Neural cell (in vitro differentiated cells): Measurements from ENCODE around the gene ZNF555. TPM values are rescaled to one million over a fixed set of nuclear protein-coding genes. Genes with fewer than 3 reads are reported as not detected.
"Not testable (repeated sequence)": the region's sequence is repeated elsewhere in the genome, so short reads cannot be mapped to it uniquely, and the experiment has no call there.

Experiments
- H2AFZ ChIP-seq: fragments of 200-600, 300-800 bp; sonication (generic), shearing (Covaris generic); 2 replicates; pipeline ENCODE4 v1.6.0; 2014; ENCODE audit warnings: low read depth, mild to moderate bottlenecking, antibody characterized with exemption, low read length, moderate library complexity
- H3F3A ChIP-seq: fragments of 200-600 bp; shearing (Covaris generic); 2 replicates; pipeline ENCODE4 v1.6.1; 2016; ENCODE audit warnings: mild to moderate bottlenecking, moderate library complexity, mixed read lengths, antibody characterized with exemption, low read length; ENCODE audit not compliant: insufficient read depth, poor library complexity, severe bottlenecking
- H3K27ac ChIP-seq: fragments of 200-600, 300-800 bp; sonication (generic), shearing (Covaris generic); 2 replicates; pipeline ENCODE4 v1.5.1; 2014; ENCODE audit warnings: mild to moderate bottlenecking, low read length, moderate library complexity
- H3K27me3 ChIP-seq: fragments of 300-800, 200-600 bp; sonication (generic), shearing (Covaris generic); 2 replicates; pipeline ENCODE4 v1.6.0; 2014; ENCODE audit warnings: mild to moderate bottlenecking, low read depth, low read length, moderate library complexity; ENCODE audit not compliant: insufficient read depth
- H3K36me3 ChIP-seq: fragments of 300-800, 200-600 bp; sonication (generic), shearing (Covaris generic); 2 replicates; pipeline ENCODE4 v1.5.1; 2014; ENCODE audit warnings: mild to moderate bottlenecking, antibody characterized with exemption, low read length, moderate library complexity; ENCODE audit not compliant: insufficient read depth
- H3K4me2 ChIP-seq: fragments of 300-800, 200-600 bp; sonication (generic), shearing (Covaris generic); 2 replicates; pipeline ENCODE4 v1.6.0; 2014; ENCODE audit warnings: mild to moderate bottlenecking, low read length
- H3K4me3 ChIP-seq: fragments of 300-800, 200-600 bp; sonication (generic), shearing (Covaris generic); 2 replicates; pipeline ENCODE4 v1.5.1; 2014; ENCODE audit warnings: mild to moderate bottlenecking, low read length, moderate library complexity
- H3K79me2 ChIP-seq: fragments of 200-600 bp; shearing (Covaris generic); replicated peaks from 2 replicates; pipeline ENCODE4 v1.6.0; 2014; ENCODE audit warnings: mild to moderate bottlenecking, low read length, moderate library complexity; ENCODE audit not compliant: insufficient read depth
- H3K9ac ChIP-seq: fragments of 300-800, 200-600 bp; sonication (generic), shearing (Covaris generic); 2 replicates; pipeline ENCODE4 v1.6.1; 2016; ENCODE audit warnings: mild to moderate bottlenecking, low read length, mixed read lengths
- H3K9me2 ChIP-seq: fragments of 200-600 bp; shearing (Covaris generic); 2 replicates; pipeline ENCODE4 v1.6.1; 2016; ENCODE audit warnings: mild to moderate bottlenecking, low read length, mixed read lengths; ENCODE audit not compliant: insufficient read depth
- H3K9me3 ChIP-seq: fragments of 200-600, 300-800 bp; sonication (generic), shearing (Covaris generic); 2 replicates; pipeline ENCODE4 v1.6.1; 2016; ENCODE audit warnings: mild to moderate bottlenecking, mixed run types, low read length, moderate library complexity, mixed read lengths
- H4K20me1 ChIP-seq: fragments of 200-600 bp; shearing (Covaris generic); 2 replicates; pipeline ENCODE4 v1.6.1; 2016; ENCODE audit warnings: mild to moderate bottlenecking, mixed run types; ENCODE audit not compliant: insufficient read depth
- CTCF ChIP-seq: fragments of 450-650 bp; IDR thresholded peaks from 2 replicates; pipeline ENCODE4 v1.5.1; 2014; ENCODE audit warnings: antibody characterized with exemption, mild to moderate bottlenecking, moderate library complexity; ENCODE audit not compliant: poor library complexity, severe bottlenecking
- EP300 ChIP-seq: fragments of 450-650 bp; conservative IDR thresholded peaks from 2 replicates; pipeline ENCODE4 v1.6.1; 2014; ENCODE audit warnings: antibody characterized with exemption, mild to moderate bottlenecking, moderate library complexity; ENCODE audit not compliant: poor library complexity, severe bottlenecking
- EZH2 ChIP-seq: fragments of 200-600, 300-800 bp; shearing (Covaris generic), sonication (generic); IDR thresholded peaks from 2 replicates; pipeline ENCODE4 v1.6.1; 2014; ENCODE audit warnings: antibody characterized with exemption, low read length, borderline replicate concordance, mild to moderate bottlenecking; ENCODE audit not compliant: insufficient read depth, poor library complexity, severe bottlenecking
- MXI1 ChIP-seq: fragments of 450-650 bp; conservative IDR thresholded peaks from 2 replicates; pipeline ENCODE4 v1.6.1; 2014; ENCODE audit warnings: antibody characterized with exemption, mild to moderate bottlenecking; ENCODE audit not compliant: poor library complexity, severe bottlenecking
- POLR2AphosphoS5 ChIP-seq: IDR thresholded peaks from 2 replicates; pipeline ENCODE4 v1.6.1; 2012
- RAD21 ChIP-seq: fragments of 450-650 bp; conservative IDR thresholded peaks from 2 replicates; pipeline ENCODE4 v1.6.1; 2014; ENCODE audit warnings: antibody characterized with exemption, mild to moderate bottlenecking, moderate library complexity
- REST ChIP-seq: IDR thresholded peaks from 2 replicates; pipeline ENCODE4 v1.6.1; 2012; ENCODE audit warnings: borderline replicate concordance
- SMC3 ChIP-seq: fragments of 450-650 bp; conservative IDR thresholded peaks from 2 replicates; pipeline ENCODE4 v1.6.1; 2014; ENCODE audit warnings: antibody characterized with exemption, mild to moderate bottlenecking, moderate library complexity; ENCODE audit not compliant: poor library complexity
- TAF1 ChIP-seq: IDR thresholded peaks from 2 replicates; pipeline ENCODE4 v1.6.1; 2012; ENCODE audit warnings: low read depth
- polyA plus RNA-seq: library from polyadenylated mRNA; depleted of rRNA; stranded (reverse); fragments of >200 nt; gene quantifications from 2 replicates; pipeline ENCODE4 v1.2.3, GENCODE V29; 2014

The ZNF555 gene
- polyA plus RNA-seq, 1 donor from 2014 or later = 6.5 TPM

GRCh38 chr19:2888731-2889224, 47.5 kb downstream of the ZNF555 start:
- no peak overlapping the region for H3K4me2 ChIP-seq
- no peak overlapping the region for H3K4me3 ChIP-seq
- H3K27ac ChIP-seq = no peak overlapping the region
- H2AFZ ChIP-seq = no peak overlapping the region
- H4K20me1 ChIP-seq = no peaks in the 10 kb centered on the region
- no peaks in the 10 kb centered on the region for H3K9me3 ChIP-seq
- no peaks in the 10 kb centered on the region for H3K79me2 ChIP-seq
- H3K27me3 ChIP-seq = no peaks in the 10 kb centered on the region
- H3K9ac ChIP-seq = no peak overlapping the region
- no peaks in the 10 kb centered on the region for H3K9me2 ChIP-seq
- no peaks in the 10 kb centered on the region for H3F3A ChIP-seq
- H3K36me3 ChIP-seq = no peaks in the 10 kb centered on the region
- no peak for TF ChIP-seq TAF1
- TF ChIP-seq POLR2AphosphoS5 = no peak
- no peak for TF ChIP-seq RAD21
- TF ChIP-seq CTCF = no peak
- TF ChIP-seq REST = no peak

- H3K36me3 ChIP-seq, H3K9ac ChIP-seq, H3K27ac ChIP-seq, H3K9me3 ChIP-seq, H2AFZ ChIP-seq, H3K27me3 ChIP-seq, H3K9me2 ChIP-seq, H3F3A ChIP-seq, H3K4me2 ChIP-seq, H3K79me2 ChIP-seq, H4K20me1 ChIP-seq, H3K4me3 ChIP-seq: not testable (repeated sequence)
Measured at GRCh38 chr19:2890531-2890930, 49.3 kb downstream of the ZNF555 start.

- H3K9me3 ChIP-seq = no peaks in the 10 kb centered on the region
- no peaks in the 10 kb centered on the region for H3K79me2 ChIP-seq
- no peaks in the 10 kb centered on the region for H3K27me3 ChIP-seq
- no peak overlapping the region for H3K4me3 ChIP-seq
- no peak overlapping the region for H3K4me2 ChIP-seq
- H3F3A ChIP-seq = no peaks in the 10 kb centered on the region
- H3K9me2 ChIP-seq = no peaks in the 10 kb centered on the region
- no peak overlapping the region for H3K27ac ChIP-seq
- no peak overlapping the region for H3K9ac ChIP-seq
- no peak overlapping the region for H2AFZ ChIP-seq
- no peaks in the 10 kb centered on the region for H3K36me3 ChIP-seq
- no peaks in the 10 kb centered on the region for H4K20me1 ChIP-seq
- TF ChIP-seq RAD21 (no peak), TAF1 (no peak), CTCF (no peak), SMC3 (no peak), REST (no peak), EP300 (no peak), MXI1 (no peak), EZH2 (no peak), POLR2AphosphoS5 (no peak)
Measured at GRCh38 chr19:2896694-2897093, 55.4 kb downstream of the ZNF555 start.
